LNCaP clone FGC (cell line): Measurements from ENCODE around the gene EMP2.

Experiments
- DNase-seq: peaks from one replicate; pipeline ENCODE4 v3.0.0-alpha.2; 2011; ENCODE audit warnings: low read depth
- H3K4me3 ChIP-seq: 2 replicates; pipeline ENCODE4 v1.5.1; 2011; ENCODE audit warnings: mild to moderate bottlenecking, low read depth, low read length, control low read depth
- TF ChIP-seq, protein P1 (sequence below): IDR thresholded peaks from 2 replicates; pipeline ENCODE4 v1.5.1; 2012; ENCODE audit warnings: mild to moderate bottlenecking; ENCODE audit not compliant: control insufficient read depth, insufficient read depth; ENCODE audit errors: extremely low read depth

Gene EMP2

DNA sequence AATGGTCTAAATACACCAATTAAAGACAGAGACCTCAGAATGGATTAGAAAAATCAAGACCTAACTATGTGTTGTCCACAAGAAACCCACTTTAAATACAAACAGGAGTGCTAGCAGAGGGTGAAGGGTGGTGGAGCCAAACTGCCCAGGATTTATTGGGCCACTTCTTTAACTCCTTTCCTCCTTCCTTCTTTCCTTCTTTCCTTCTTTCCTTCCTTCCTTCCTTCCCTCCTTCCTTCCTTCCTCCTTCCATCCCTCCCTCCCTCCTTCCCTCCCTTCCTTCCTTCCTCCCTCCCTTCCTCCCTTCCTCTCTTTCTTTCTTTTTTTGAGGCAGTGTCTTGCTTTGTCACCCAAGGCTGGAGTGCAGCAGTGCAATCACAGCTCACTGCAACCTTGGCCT lies 34.3 kb upstream of the EMP2 start:
- no peak overlapping the region for H3K4me3 ChIP-seq
- DNase-seq = no peak

DNA sequence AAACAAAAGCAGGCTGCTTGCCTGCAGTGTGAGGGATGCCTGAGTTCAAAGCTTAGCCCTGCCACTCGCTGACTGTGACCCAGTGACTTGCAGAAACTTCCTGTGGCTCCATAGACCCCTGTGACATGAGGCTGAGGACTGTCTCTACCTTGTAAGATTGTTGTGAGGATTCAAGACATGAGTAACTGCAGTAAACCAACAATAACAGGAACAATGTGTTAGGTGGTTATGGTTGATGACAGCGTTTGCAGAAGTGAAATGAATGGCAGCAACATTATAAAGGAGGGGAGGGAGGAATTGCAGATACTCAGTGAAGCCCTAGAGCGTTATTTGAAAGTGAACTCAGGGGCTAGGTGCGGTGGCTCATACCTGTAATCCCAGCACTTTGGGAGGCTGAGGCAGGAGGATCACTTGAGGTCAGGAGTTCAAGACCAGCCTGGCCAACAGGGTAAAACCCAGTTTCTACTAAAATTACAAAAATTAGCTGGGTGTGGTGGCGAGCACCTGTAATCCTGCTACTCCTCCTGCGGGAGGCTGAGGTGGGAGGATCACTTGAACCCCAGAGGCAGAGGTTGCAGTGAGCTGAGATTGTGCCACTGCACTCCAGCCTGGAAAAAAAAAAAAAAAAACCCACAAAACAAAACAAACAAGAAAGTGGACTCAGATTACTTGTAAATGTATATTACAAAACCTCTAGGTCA lies 33.5 kb upstream of the EMP2 start:
- no peak overlapping the region for H3K4me3 ChIP-seq
- TF ChIP-seq, protein P1, sequence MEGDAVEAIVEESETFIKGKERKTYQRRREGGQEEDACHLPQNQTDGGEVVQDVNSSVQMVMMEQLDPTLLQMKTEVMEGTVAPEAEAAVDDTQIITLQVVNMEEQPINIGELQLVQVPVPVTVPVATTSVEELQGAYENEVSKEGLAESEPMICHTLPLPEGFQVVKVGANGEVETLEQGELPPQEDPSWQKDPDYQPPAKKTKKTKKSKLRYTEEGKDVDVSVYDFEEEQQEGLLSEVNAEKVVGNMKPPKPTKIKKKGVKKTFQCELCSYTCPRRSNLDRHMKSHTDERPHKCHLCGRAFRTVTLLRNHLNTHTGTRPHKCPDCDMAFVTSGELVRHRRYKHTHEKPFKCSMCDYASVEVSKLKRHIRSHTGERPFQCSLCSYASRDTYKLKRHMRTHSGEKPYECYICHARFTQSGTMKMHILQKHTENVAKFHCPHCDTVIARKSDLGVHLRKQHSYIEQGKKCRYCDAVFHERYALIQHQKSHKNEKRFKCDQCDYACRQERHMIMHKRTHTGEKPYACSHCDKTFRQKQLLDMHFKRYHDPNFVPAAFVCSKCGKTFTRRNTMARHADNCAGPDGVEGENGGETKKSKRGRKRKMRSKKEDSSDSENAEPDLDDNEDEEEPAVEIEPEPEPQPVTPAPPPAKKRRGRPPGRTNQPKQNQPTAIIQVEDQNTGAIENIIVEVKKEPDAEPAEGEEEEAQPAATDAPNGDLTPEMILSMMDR = no peak
- DNase-seq = no peak

More for the DNA sequence above, 34.3 kb upstream of the EMP2 start:
- TF ChIP-seq, protein P1 = no peak

DNA sequence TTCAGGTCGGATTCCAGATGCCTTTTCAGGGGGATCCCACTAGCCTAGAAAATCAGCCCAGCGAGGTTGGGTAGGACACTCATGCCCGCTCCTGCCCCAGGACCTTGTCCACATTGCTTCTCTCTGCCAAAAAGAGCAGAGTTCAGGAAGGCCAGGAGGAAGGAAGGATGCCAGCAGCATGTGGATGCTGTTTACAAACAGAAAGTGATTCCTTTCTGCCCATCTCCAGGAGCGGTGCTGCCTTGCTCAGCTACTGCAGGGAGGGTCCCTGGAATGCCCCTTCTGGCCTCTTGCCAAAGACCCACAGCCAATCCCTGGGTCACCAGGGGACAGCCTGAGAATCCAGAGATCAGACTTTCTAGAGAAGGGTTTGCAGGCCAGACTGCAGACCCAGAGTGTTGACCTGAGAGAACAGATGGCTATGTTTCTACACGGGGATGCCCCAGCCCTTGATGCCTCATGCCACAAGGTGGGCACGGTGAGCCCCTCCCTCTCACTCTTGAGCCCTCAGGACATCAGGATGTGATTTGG lies 32.3 kb upstream of the EMP2 start:
- H3K4me3 ChIP-seq = no peak overlapping the region
- TF ChIP-seq, protein P1 = no peak
- no peak for DNase-seq

DNA sequence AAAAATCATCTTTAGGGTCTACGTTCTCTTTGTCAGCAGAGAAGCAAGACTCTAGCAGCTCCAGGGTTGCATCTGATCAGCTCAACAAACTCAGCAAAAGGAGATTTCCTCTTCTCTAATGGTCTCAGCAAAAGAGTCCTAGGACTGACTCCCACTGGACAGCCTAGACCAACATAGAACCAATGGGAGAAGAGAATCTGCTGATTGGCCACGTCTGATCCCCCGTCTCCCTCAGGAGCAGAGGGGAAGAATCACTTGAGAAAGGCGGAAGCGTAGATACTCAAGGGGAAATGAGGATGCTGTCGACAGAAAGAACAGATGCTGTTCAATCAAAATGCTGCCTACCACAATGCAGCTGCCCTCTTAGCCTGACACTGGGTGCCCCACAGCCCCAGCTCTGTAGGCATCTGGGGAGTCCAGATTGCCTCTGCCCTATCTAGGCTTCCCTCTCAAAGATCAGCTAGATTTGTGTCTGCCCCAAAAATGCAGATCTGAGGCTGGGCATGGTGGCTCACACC lies 31.5 kb upstream of the EMP2 start:
- H3K4me3 ChIP-seq = no peak overlapping the region
- TF ChIP-seq, protein P1 = no peak
- no peak for DNase-seq

DNA sequence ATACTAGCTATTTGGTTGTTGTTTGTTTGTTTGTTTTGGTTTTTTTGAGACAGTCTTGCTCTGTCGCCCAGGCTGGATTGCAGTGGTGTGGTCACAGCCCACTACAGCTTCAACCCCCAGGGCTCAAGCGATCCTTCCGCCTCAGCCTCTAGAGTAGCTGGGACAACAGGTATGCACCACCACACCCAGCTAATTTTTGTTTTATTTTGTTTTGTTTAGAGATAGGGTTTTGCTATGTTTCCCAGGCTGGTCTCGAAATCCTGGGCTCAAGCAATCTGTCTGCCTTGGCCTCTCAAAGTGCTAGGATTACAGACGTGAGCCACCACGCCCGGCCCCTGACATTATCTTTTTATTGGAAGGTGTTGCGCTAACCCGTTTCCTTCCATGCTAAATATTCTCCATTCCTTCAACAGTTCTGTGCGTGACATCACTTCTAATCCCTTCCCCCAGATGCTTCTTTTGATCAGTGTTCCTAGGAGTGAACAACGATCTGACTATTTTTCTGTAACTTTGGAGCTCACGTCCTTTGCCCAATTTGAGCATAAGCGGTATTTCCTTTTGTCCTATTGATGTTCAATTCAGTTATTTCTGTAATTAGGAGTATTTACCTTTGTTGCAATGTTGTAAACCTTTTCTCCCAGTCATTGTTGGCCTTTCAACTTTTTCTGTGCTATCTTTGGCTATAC lies 30.2 kb upstream of the EMP2 start:
- DNase-seq = no peak
- TF ChIP-seq, protein P1 = no peak
- no peak overlapping the region for H3K4me3 ChIP-seq

DNA sequence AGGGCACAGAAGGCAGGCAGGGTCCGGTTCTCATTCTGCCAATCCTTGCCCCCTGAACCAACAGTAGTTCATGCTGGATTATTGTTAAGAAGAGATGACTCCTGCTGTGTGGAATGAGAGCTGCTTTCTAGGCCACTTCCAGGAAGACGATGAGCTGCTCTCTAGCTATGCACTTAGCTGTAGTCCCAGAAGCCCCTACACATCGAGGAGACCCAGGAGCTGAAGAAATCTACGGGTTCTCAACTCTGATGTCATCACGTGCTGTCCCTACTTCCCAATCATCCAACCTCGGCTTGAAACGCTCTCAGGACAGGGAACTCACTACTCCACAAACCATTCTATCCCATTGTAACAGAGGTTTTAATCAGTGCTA lies 29.0 kb upstream of the EMP2 start:
- TF ChIP-seq, protein P1 = no peak
- H3K4me3 ChIP-seq = no peak overlapping the region
- no peak for DNase-seq
